HG02970 (cell line): Measurements from ENCODE around the gene VSTM4.

Experiments used
- ATAC-seq: cut with Tn5 transposase; IDR thresholded peaks from one replicate; pipeline ENCODE4 v1.9.1; 2021; ENCODE audit warnings: mild to moderate bottlenecking, moderate library complexity, moderate number of reproducible peaks; ENCODE audit not compliant: unreplicated experiment, low FRiP score

VSTM4 gene

DNA sequence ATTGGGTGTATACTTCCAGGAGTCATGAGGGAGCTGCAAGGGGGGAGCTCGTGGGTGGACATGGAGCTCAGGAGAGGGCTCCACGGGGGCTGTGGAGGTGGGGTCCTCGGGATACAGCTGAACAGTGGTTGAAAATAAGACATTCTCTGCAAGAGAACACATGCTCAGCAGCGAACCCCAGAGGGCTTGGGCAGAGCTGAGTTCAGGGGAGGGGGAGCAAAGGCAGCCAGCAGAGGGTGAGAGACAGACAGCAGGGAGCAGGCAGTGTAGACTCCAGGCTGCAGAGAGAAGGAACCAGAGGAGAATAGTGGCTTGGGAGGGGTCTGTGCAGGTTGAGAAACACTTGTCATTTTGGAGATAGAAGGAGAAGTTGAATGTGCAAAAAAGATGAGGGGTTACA lies 102.7 kb downstream of the VSTM4 start:
- ATAC-seq, result no peak

DNA sequence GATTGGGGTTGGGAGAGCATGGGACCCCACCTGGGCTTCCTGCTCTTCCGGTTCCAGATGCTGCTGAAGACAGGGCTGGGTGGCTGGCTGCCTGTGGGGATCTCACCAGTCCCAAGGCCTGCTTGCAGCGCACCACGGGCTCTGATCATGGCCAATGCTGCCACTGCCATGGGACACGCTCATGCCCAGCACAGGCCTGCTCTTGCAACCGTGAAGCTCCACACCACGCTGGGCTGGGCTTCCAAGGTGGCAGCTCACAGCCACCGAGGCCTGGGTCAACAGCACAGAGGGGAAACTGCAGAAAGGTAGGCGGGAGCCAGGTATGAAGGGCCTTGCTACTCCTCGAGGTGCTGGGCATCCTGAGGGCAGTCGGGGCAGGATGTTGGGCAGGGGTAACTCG lies 103.6 kb downstream of the VSTM4 start:
- no peak for ATAC-seq

DNA sequence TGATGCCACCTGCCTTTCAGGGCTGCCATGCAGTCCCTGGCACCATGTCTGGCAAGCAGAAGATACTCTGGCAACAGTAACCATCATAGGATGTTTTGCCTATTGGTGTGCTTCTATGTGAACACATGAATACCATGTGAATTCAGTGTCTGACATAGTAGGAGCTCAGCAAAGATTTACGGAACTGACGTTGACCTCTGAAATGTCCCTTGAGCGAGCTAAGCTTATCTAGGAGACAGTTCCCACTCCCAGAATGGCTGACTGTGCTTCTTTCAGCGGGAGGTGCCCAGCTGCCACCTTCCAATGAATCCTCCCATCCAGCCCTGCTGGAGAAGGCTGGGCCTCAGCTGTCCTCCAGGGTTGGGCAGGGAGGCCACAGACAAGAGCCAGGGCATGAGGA lies 104.5 kb downstream of the VSTM4 start:
- ATAC-seq, result no peak

DNA sequence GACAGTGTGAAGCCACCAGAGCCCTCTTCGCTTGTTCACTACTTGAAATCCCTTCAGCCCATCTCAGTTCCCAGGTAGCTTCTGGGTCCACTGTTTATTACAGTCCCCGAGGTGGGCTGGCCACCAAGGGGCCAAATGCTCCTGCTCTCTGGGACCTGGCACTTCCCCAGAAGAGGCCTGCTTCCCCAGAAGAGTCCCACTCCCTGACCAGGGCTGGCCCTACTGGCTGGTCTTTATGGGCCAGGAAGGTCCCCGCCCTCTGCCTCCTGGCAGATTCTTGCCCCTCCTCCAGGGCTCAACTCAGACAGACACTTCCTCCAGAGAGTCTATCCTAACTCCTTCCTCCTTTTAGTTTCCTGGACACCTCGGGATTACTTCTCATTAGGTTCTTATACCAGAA lies 105.0 kb downstream of the VSTM4 start:
- no peak for ATAC-seq

DNA sequence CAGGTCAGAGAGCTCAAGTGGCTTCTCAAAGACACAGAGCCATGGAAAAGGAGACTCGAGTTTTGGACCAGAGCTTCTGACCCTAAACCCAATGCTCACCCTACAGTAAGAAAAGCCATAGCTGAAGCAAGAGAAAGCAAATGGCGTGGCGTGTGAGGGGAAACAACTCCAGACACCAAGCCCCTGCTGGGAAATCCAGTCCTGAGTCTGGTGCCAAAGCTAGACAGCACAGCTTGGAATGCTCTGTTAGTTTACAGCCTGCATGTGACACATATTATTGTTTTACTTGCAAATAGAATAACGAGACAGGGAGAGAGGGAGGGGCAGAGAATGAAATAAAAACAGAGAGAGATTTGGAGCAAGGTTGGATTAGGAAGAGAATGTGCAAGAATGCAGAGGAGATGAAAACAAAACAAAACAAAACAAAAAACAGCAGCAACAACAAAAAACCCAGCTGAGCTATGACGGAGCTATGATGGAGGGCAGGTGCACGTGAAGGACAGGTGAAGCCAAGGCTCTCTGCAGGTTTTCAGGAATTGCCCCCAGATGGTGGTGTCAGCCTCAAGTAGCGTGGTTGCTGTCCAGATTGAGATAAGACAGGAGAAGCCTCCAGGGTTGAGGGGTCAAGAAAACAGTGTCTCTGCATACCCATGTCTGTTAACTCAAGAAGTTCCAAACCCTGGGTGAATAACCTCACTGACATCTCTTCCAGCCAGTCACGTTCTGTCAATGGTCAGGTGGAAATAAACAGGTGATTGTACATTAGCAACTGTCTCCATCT lies 105.9 kb downstream of the VSTM4 start:
- ATAC-seq, result no peak

DNA sequence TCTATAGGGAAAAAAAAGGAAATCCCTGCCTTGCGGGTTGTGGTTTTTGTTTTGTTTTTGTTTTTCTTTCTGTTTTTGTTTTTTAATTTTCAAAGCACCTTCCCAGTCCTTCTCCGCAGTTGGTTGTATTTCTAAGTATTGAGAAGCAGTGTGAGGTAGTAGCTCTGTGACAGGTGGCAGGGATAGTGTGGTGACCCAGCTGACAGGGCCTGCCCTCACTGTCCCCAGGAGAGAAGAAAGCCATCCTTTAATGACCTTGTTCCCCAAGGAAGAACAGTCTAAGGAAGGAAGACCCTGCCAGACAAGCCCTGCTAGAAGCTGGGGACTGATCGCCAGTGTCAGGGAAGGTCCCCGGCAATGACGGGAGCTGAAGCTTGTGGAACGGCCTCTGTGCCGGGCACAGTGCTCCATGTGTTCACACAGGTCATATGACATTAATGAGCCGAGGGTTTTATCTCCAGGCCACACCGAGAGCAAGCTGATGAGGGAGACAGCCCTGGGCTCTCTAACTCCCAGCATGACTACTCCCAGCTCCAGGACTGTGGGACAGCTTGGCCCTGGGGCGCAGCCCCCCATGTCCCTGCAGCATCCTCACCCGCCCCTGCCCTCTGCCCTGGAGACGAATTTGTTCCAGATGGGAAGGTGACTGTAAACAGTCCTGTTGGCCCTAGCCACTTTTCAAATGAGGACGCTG lies 106.7 kb downstream of the VSTM4 start:
- no peak for ATAC-seq

DNA sequence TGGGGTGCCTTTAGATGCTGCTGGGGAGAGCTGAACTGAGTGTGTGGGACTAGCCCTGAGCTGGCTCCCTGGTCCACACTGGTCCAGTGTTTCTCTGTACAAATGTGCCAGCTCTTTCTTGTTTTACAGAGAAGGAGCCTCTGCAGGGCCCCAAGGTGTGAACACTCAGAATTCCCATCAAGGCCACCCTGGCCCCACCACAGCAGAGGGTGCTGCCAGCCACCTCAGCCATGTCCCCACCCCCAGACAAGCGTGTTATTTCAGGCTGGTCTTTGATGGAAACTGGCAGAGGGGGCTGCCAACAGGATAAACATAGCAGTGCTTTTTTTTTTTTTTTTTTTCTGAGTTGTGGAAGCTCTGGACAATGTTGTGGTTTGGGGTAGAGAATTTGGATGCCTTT lies 107.2 kb downstream of the VSTM4 start:
- no peak for ATAC-seq

DNA sequence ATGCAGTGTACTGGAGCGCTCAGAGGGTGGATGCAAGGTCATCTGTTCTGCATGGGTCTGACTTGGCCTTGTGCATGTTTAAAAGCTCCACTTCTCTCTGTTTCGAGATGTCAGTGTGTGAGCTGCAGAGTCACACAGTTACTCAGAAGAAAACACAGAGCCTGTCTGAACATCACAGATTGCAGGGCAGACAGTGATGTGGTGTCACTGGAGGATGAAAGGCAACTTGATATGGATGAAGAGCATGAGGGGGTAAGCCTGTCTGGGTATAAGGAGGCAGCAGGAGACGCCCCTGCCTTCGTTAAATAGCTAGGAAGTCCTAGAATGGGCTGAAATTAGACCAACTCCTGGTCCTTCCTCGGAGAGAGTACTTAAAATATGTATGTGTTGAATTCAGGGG lies 108.2 kb downstream of the VSTM4 start:
- no peak for ATAC-seq

GRCh38 chr10:49005270-49005669 lies 110.1 kb downstream of the VSTM4 start:
- no peak for ATAC-seq

DNA sequence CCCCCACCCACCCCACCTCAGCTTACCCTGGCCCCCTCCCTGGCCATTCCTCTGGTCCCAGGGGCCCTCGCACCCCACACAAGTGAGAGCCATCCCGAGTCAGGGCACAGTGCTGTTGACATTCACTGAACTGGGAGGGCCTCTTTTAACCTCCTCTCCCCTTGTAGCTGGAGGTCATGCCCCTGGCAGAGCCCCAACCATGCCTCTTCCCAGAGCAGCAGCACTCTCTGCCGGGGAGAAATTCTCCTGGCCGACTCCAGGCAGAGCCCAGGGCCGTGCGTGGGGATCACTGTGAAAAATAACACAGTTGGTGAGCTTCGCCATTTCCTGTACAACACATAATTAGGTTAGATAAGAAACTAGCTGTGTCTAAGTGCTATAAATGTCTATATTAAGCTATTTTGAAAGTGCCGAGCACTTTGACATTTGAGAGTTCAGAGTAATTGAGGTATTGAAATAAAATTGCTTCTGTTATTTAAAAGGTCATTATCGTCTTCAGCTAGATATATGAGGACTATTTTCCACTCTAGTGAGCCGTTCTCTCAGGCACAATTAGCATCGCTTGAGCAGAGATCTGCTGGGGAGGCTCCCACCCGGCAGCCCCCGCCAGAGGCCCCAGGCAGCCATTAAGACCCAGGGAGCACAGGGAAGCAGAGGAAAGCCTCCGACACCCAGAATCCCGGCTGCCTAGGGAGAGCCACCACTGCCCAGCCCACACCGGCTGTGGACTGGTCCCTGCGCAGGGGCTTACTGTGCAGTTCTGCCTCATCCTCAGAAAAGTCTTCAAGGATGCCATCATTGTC lies 113.3 kb downstream of the VSTM4 start:
- no peak for ATAC-seq

DNA sequence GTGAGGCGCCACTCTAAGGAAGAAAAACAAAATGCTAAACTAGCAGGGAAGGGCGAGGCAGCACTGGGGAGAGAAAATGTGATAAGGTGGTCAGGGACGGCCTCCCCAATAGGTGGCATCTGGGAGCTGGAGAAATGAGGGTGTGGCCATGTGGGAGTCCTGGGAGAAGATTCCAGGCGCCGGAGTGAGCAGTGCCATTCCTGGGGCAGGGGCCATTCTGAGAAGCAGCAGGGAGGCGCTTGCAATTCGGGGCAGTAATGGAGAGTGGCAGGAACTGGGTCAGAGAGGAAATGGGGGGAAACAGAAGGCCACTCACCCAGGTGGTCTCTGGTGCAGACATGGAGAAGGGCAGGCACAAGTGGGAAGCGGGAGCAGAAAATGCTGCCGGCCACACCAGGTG lies 113.9 kb downstream of the VSTM4 start:
- ATAC-seq, result no peak

DNA sequence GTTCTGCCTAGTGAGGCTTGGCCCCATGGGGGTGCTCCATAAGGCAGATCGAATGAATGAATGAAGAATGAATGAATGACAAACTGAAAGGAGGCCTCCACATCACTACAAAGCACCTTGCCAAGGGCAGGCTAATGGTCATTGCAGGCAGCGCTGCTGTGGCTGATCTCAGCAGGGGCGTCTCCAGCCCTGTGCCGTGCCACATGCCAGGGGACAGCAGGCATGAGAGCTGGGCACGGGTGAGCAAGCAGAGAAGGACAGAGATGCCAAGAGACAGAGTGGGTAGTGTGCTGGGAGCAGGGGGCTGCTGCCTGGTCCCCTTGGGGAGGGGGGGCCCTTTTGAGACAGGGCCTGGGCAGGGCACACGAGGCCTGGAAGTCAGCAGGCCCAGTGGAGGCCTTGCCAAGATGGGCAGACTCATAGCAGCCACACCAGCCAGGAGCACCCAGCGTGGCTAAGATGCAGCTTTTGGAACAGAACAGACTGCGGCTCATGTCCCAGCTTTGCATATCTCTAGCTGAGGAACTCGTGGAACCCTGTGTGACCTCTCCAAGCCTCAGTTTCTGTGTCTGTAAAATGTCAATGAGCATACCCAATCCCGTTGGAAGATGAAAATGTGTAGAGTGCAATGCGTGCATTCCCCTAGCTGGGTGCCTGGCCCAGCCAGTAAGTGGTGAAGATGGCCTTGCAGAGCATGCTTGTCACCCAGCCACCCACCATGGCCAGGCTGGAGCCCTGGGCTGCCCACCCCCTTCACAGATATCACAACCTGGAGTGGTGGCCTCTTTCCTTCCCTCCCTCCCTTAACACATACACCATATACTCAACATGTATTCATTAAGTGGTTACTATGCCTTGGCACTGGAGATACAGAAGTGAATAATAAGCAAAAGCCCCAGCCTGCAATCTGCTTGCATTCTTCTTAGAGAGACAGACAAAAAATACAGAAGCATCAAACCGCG lies 114.6 kb downstream of the VSTM4 start:
- ATAC-seq, result no peak

GRCh38 chr10:48999346-48999745 lies 116.0 kb downstream of the VSTM4 start:
- no peak for ATAC-seq

- no peak for ATAC-seq
Measured at GRCh38 chr10:48996329-48996728, 119.0 kb downstream of the VSTM4 start.

GRCh38 chr10:48993627-48994026 lies 121.7 kb downstream of the VSTM4 start:
- ATAC-seq, result no peak

- no peak for ATAC-seq
Measured at GRCh38 chr10:48990226-48990625, 125.1 kb downstream of the VSTM4 start.

GRCh38 chr10:48985621-48986158 lies 129.6 kb downstream of the VSTM4 start:
- ATAC-seq, result no peak

DNA sequence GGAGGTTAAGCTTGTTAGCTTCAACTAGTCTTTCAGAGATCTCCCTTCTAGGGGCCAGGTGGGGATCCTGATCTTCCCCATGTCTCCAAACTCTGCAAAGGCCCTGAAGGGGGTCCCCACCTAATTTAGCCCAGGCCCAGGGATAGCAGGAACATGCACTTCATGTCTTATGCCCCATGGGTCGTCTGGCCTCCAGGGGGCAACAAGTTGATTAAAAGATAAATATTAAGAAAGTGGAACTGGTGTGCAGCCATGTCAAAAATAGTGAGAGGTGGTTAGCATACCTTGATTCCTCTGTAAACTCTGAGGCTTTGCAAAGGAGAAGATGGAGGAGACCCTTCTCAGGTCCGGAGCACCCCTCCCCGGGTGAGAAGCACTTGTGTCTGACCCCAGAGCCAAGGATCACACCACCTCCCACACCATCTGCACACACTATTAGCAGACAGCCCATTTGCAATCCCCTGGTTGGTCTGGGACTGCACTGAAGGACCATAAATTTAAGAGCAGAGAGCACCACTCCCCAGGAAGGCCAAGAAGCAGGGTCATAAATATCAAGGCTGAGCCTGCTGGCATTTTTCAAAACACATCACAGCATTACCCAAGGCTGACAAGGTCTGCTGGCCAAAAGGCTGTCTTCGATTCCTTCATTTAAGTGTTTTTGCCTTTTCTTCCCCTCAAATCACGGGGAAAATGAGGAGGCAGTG lies 131.5 kb downstream of the VSTM4 start:
- no peak for ATAC-seq

GRCh38 chr10:48982584-48982983 lies 132.7 kb downstream of the VSTM4 start:
- no peak for ATAC-seq
